ENCODE results near the gene MAGOH. TPM values are rescaled to one million over a fixed set of nuclear protein-coding genes. Genes with fewer than 3 reads are reported as not detected.
"Not testable (repeated sequence)": the region's sequence is repeated elsewhere in the genome, so short reads cannot be mapped to it uniquely, and the experiment has no call there.

Gene MAGOH
- total RNA-seq, 1 experiment from 2014 or later, result 37.7 TPM

GRCh38 chr1:53249706-53250105, 11.4 kb upstream of the MAGOH start:
- in situ Hi-C loops (cut with HindIII; ENCODE audit: low pct_unique_long_range_greater_than_20kb, low sequenced_read_pairs), result no loop called here

GRCh38 chr1:53246261-53247134, 8.2 kb upstream of the MAGOH start:
- no peak for DNase-seq (ENCODE audit: low read depth, low spot score)
- in situ Hi-C loops (cut with HindIII; ENCODE audit: low pct_unique_long_range_greater_than_20kb, low sequenced_read_pairs), result no loop called here

More at GRCh38 chr1:53249706-53250105, 11.4 kb upstream of the MAGOH start:
- DNase-seq (ENCODE audit: low read depth, low spot score), result peak; percentile 51

- DNase-seq (ENCODE audit: low read depth, low spot score), result no peak
- in situ Hi-C loops (cut with HindIII; ENCODE audit: low pct_unique_long_range_greater_than_20kb, low sequenced_read_pairs), result no loop called here
Measured at GRCh38 chr1:53244141-53244540, 5.8 kb upstream of the MAGOH start.

GRCh38 chr1:53242381-53242780, 4.1 kb upstream of the MAGOH start:
- in situ Hi-C loops (cut with HindIII; ENCODE audit: low pct_unique_long_range_greater_than_20kb, low sequenced_read_pairs), result no loop called here
- no peak for DNase-seq (ENCODE audit: low read depth, low spot score)

GRCh38 chr1:53241828-53242227, 3.5 kb upstream of the MAGOH start:
- in situ Hi-C loops (cut with HindIII; ENCODE audit: low pct_unique_long_range_greater_than_20kb, low sequenced_read_pairs), result no loop called here
- no peak for DNase-seq (ENCODE audit: low read depth, low spot score)

- DNase-seq (ENCODE audit: low read depth, low spot score), result no peak
- in situ Hi-C loops (cut with HindIII; ENCODE audit: low pct_unique_long_range_greater_than_20kb, low sequenced_read_pairs), result no loop called here
Measured at GRCh38 chr1:53237638-53238037, 680 bp downstream of the MAGOH start.

- no peak for DNase-seq (ENCODE audit: low read depth, low spot score)
Measured at GRCh38 chr1:53220962-53221286, 17.4 kb downstream of the MAGOH start.

GRCh38 chr1:53220171-53220961, 18.0 kb downstream of the MAGOH start, which contains the start of gene CZIB:
TSS of gene CZIB (minus strand) at chr1:53220634. CDS start at chr1:53220575, 59 bp downstream.
- peak; percentile 87 for DNase-seq (ENCODE audit: low read depth, low spot score)
- in situ Hi-C loops (cut with HindIII; ENCODE audit: low pct_unique_long_range_greater_than_20kb, low sequenced_read_pairs), result no loop called here

More at GRCh38 chr1:53220962-53221286, 17.4 kb downstream of the MAGOH start:
- in situ Hi-C loops (cut with HindIII; ENCODE audit: low pct_unique_long_range_greater_than_20kb, low sequenced_read_pairs), result no loop called here

GRCh38 chr1:53219711-53220110, 18.6 kb downstream of the MAGOH start:
- DNase-seq (ENCODE audit: low read depth, low spot score), result no peak
- in situ Hi-C loops (cut with HindIII; ENCODE audit: low pct_unique_long_range_greater_than_20kb, low sequenced_read_pairs), result no loop called here

GRCh38 chr1:53218201-53218600, 20.1 kb downstream of the MAGOH start:
- in situ Hi-C loops (cut with HindIII; ENCODE audit: low pct_unique_long_range_greater_than_20kb, low sequenced_read_pairs), result no loop called here
- DNase-seq (ENCODE audit: low read depth, low spot score), result no peak

GRCh38 chr1:53214376-53214940, 23.9 kb downstream of the MAGOH start:
- in situ Hi-C loops (cut with HindIII; ENCODE audit: low pct_unique_long_range_greater_than_20kb, low sequenced_read_pairs), result no loop called here
- peak; percentile 51 for DNase-seq (ENCODE audit: low read depth, low spot score)

GRCh38 chr1:53210954-53211353, 27.4 kb downstream of the MAGOH start:
- no peak for DNase-seq (ENCODE audit: low read depth, low spot score)
- in situ Hi-C loops (cut with HindIII; ENCODE audit: low pct_unique_long_range_greater_than_20kb, low sequenced_read_pairs), result no loop called here

- DNase-seq (ENCODE audit: low read depth, low spot score), result no peak
- in situ Hi-C loops (cut with HindIII; ENCODE audit: low pct_unique_long_range_greater_than_20kb, low sequenced_read_pairs), result no loop called here
Measured at GRCh38 chr1:53210352-53210751, 28.0 kb downstream of the MAGOH start.

- in situ Hi-C loops (cut with HindIII; ENCODE audit: low pct_unique_long_range_greater_than_20kb, low sequenced_read_pairs), result no loop called here
- DNase-seq (ENCODE audit: low read depth, low spot score), result no peak
Measured at GRCh38 chr1:53207726-53208125, 30.6 kb downstream of the MAGOH start.

- DNase-seq (ENCODE audit: low read depth, low spot score), result no peak
- in situ Hi-C loops (cut with HindIII; ENCODE audit: low pct_unique_long_range_greater_than_20kb, low sequenced_read_pairs), result no loop called here
Measured at GRCh38 chr1:53206735-53207379, 31.5 kb downstream of the MAGOH start.

GRCh38 chr1:53206083-53206685, 32.1 kb downstream of the MAGOH start:
- in situ Hi-C loops (cut with HindIII; ENCODE audit: low pct_unique_long_range_greater_than_20kb, low sequenced_read_pairs); DNase-seq (ENCODE audit: low read depth, low spot score): not testable (repeated sequence)

GRCh38 chr1:53205496-53205895, 32.8 kb downstream of the MAGOH start:
- DNase-seq (ENCODE audit: low read depth, low spot score); in situ Hi-C loops (cut with HindIII; ENCODE audit: low pct_unique_long_range_greater_than_20kb, low sequenced_read_pairs): not testable (repeated sequence)
